ENCODE measurements around the gene ZNF674.
"Not testable (repeated sequence)": the region's sequence is repeated elsewhere in the genome, so short reads cannot be mapped to it uniquely, and the experiment has no call there.

Gene ZNF674

DNA sequence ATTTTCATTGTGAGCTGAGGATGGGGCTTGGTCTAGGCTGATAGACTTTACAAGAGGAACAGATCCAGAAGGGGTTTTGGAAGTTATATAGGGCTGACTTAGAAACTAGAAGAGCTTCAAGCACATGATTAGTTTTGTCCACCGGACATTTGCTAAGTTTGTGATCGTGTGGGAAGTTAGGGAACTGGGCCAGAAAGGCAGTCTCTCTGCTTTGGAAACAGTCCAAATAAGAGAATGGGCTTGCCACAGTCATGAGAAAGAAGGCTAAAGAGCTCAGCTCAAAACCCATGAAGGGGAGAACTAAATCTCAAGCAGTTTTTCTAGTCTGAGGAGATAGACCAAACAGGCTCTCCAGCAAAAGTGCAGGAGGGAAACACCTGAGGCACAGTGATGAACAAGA lies 67.8 kb downstream of the ZNF674 start:
- no peak overlapping the region for H3K27ac Mint-ChIP-seq
- CTCF ChIA-PET = no interaction called here
- H3K9me3 Mint-ChIP-seq = peaks cover 30% of the 10 kb centered on the region
- no peak for DNase-seq
- H3K4me1 Mint-ChIP-seq = no peaks in the 10 kb centered on the region
- peaks cover 43% of the 10 kb centered on the region for H3K36me3 Mint-ChIP-seq
- H3K27me3 Mint-ChIP-seq = no peaks in the 10 kb centered on the region
- no peak overlapping the region for H3K4me3 Mint-ChIP-seq

DNA sequence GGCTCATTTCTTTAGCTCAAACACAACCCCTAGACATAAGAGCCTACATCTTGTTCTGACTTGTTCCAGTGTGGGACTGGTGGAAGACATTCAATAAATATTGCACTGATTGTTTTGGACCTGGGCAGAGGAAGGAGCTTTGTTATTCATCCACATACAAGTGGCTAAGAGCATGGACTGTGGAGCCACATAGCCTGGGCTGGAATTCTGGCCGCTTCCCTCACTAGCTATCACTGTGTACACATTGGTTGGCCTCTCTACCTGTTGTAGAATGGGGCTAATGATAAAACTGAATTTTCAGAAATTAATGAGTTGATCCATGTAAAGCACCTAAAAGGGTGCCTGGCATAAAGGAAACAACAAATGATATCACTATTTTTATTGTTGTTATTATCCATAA lies 80.0 kb downstream of the ZNF674 start:
- H3K27ac Mint-ChIP-seq = no peak overlapping the region
- CTCF ChIA-PET = no interaction called here
- DNase-seq = no peak
- peaks cover 21% of the 10 kb centered on the region for H3K4me1 Mint-ChIP-seq
- H3K27me3 Mint-ChIP-seq = no peaks in the 10 kb centered on the region
- peaks cover 9% of the 10 kb centered on the region for H3K9me3 Mint-ChIP-seq
- H3K4me3 Mint-ChIP-seq = no peak overlapping the region
- H3K36me3 Mint-ChIP-seq = peaks cover 55% of the 10 kb centered on the region

DNA sequence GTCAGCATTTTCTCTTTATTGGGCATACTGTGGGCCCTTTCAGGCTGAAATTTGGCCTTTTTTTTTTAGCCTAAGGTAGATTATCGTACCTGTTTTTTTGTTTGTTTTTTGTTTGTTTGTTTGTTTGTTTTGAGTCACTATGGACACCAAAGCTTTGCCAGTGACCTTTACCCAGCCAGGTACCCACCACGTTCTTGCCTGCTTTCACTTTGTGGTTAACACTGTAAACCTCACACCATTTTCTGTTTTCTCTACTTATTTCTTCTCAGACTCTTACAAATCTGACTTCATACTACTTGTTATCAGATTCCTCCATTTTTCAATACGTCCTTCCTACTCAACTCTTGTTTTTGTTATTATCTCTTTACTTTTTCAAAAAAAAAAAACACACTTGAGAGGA lies 81.5 kb downstream of the ZNF674 start:
- Mint-ChIP-seq H3K4me1 (peaks cover 21% of the 10 kb centered on the region), H3K27me3 (no peaks in the 10 kb centered on the region), H3K27ac (peak overlapping the region; percentile 24), H3K4me3 (no peak overlapping the region), H3K36me3 (peaks cover 47% of the 10 kb centered on the region), H3K9me3 (peaks cover 3% of the 10 kb centered on the region)
- CTCF ChIA-PET = no interaction called here
- DNase-seq = no peak

DNA sequence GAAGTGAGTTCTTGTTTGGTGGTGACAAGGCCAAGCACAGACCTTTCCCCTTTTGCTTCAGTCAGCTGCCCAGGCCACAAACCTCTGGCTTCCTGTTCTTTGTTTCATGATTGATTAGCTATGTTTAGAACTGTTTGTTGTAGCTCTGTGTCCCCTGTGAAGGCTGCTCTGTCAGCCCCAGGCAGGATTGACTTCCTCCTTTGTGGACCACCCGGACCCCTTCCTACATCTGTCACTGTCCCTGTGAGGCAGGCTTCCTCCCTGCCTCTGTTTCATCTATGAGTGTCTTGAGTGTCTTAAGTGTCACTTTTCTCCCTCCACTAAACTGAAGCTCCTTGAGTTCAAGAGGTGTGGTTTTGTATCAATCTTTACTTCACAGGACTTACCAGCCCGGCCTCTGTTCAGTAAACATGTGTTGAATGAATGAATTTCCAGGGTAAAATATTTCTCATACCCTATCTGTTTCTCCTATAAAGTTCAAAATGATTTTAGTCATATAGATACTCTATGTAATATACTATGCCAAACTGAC lies 83.5 kb downstream of the ZNF674 start:
- Mint-ChIP-seq H3K4me1 (peaks cover 21% of the 10 kb centered on the region), H3K4me3 (no peak overlapping the region), H3K27ac (peak overlapping the region; percentile 82), H3K9me3 (no peaks in the 10 kb centered on the region), H3K36me3 (peaks cover 47% of the 10 kb centered on the region), H3K27me3 (no peaks in the 10 kb centered on the region)
- peak; percentile 24 for DNase-seq
- CTCF ChIA-PET = no interaction called here

DNA sequence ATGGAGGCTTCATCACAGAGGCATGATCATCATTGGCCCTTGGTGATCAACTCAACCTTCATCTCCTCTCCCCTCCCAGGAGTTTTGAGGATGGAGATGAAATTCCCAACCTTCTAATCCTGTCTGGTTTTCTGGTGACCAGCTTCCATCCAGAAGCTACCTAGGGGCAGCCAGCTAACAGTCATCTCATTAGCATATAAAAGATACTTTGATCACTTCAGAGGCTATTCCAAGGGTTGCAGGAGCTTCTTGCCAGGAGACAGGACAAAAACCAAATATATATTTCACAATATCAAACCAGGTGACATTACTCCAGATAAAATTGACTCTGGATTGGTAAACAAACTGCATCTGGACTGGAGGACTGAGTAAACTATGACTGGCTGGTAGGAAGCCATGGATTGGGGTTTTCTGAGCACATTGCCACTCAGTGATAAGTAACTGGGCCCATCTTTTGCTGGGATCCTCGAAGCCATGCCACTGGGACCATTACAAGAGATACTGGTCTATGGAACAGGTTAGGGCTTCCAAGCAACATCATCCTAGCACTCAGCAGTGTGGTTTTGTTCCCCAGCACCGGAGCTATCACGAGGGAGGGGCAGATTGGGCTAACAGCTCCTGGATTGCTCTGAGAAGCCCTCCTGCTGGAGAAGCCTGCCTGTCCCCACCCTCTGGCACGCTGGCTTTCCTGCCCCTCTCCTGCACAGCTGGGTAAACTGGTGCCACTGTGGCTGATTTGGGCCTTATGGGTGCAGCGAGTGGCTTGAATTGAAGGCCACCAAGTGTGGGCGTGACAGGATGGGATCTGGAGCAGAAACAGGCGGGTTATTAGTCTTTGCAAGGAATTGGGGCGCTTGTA lies 84.2 kb downstream of the ZNF674 start:
- Mint-ChIP-seq H3K27ac (peak overlapping the region; percentile 82), H3K36me3 (peaks cover 46% of the 10 kb centered on the region), H3K4me1 (peaks cover 21% of the 10 kb centered on the region)
- DNase-seq, H3K27me3 Mint-ChIP-seq, CTCF ChIA-PET, H3K9me3 Mint-ChIP-seq, H3K4me3 Mint-ChIP-seq: not testable (repeated sequence)

DNA sequence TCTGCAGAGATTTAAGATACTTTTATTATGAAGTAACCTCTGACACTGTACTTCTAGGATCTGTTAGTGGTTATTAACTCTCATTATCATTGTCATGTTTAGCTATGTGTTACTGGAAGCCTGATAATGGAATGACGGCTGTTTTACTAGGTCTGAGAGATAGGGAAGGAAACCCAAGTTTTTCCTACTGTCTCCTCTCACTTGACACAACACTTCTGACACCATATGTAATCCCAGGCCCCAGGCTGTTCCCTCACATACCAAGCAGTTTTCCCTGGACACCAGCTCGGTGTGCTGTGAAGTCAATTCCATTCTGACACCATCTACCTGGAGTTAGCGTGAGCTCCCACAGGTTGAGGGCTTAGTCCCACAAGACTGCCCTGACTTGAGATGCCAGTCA lies 85.6 kb downstream of the ZNF674 start:
- CTCF ChIA-PET = no interaction called here
- H3K36me3 Mint-ChIP-seq = peaks cover 43% of the 10 kb centered on the region

DNA sequence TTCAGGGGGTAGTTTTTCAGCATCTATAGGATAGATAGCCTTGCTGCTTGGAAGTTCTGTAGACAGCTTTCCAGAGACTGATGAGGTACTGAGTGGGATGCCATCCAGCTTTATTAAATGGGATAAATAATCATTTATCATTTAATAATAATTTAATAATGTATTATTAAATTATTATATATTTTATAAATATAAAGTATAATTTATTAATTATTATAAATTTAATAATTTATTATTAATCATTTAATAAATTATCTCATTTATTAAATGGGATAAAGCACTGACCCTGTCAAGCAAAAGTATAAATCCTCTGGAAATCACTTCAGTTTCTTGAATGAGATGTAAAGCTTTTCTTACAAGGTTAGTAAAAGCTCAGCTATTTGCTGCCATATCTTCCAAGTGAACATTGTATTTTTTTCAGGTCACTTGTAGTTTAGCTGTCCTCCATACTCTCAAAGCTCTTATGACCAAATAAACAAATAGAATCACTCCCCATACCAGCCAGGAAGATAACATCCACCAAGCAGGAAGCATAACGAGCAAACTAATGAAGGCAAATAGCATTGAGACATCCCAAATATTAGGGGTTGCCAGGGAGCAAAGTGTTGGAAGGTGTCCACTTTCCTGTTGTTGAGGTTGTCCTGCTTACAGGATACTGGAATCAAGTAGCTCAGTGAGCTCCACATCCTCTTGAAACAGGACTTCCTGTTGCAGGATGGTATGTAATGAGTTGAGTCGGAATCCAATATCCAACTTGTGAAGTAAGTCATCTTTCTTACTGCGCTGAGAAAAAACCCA lies 88.9 kb downstream of the ZNF674 start:
- Mint-ChIP-seq H3K9me3 (no peaks in the 10 kb centered on the region), H3K4me3 (no peak overlapping the region), H3K27me3 (no peaks in the 10 kb centered on the region), H3K27ac (no peak overlapping the region), H3K4me1 (peaks cover 10% of the 10 kb centered on the region), H3K36me3 (peaks cover 41% of the 10 kb centered on the region)
- CTCF ChIA-PET = interaction anchor here (0.6 kb wide), 1 partner anchor 1488 kb away, joined by 3 read pairs; no protein-coding TSS in a partner anchor
- DNase-seq = no peak

More for the DNA sequence above, 85.6 kb downstream of the ZNF674 start:
- no peak for DNase-seq
- Mint-ChIP-seq H3K27me3 (no peaks in the 10 kb centered on the region), H3K4me1 (peaks cover 21% of the 10 kb centered on the region), H3K9me3 (no peaks in the 10 kb centered on the region), H3K4me3 (no peak overlapping the region), H3K27ac (no peak overlapping the region)
